HepG2 (cell line): ENCODE measurements around the gene MAP3K5. TPM values are rescaled to one million over a fixed set of nuclear protein-coding genes. Genes with fewer than 3 reads are reported as not detected.

Source experiments
- ATAC-seq: fragments of 200-7000 bp; cut with Tn5 transposase; 3 replicates; pipeline ENCODE4 v1.9.1; 2020; ENCODE audit warnings: mild to moderate bottlenecking, moderate library complexity
- BruUV-seq: library from RNA; stranded (reverse); fragments of 400-500 nt; replicated peaks from 2 replicates; lab custom pipeline; 2021; lab: Mats Ljungman, UMichigan
- CTCF ChIA-PET: fragments of 300-600 bp; formaldehyde crosslinking; extraction: SDS; loops from one replicate; lab custom pipeline; 2021; ENCODE audit warnings: low total read pairs, inconsistent platforms, low intra/inter-chr PET ratio; lab: Yijun Ruan, JAX
- POLR2A ChIA-PET: fragments of 350-600 bp; sonication (Branson Sonifier 250); formaldehyde crosslinking; loops from one replicate; lab custom pipeline; 2020; ENCODE audit warnings: antibody characterized with exemption, inconsistent platforms; lab: Yijun Ruan, JAX
- DNase-seq: peaks from one replicate; pipeline ENCODE4 v3.0.0-alpha.2; 2015; ENCODE audit warnings: low spot score
- FAIRE-seq: peaks from 3 replicates; lab custom pipeline; 2011; peaks lifted over from hg19 to GRCh38; lab: Jason Lieb, UNC
- H2AFZ ChIP-seq: one replicate; pipeline ENCODE4 v1.6.1; 2011; ENCODE audit warnings: low read length, inconsistent platforms
- H3K27ac ChIP-seq: fragments of 300-600 bp; 3 replicates; pipeline ENCODE4 v1.8.0; 2011; ENCODE audit warnings: mixed run types, mild to moderate bottlenecking, mixed read lengths, low read length, inconsistent platforms; ENCODE audit not compliant: insufficient read depth; ENCODE audit errors: extremely low read length
- H3K27me3 ChIP-seq, 2 experiments: fragments of 200-600 bp in 1 of 2; 2 replicates in 1 of 2; 3 replicates in 1 of 2; pipeline versions ENCODE4 v1.6.0 to v1.8.0; 2011; ENCODE audit warnings: low read length in 2 of 2, mild to moderate bottlenecking in 2 of 2, moderate library complexity in 2 of 2, inconsistent platforms in 1 of 2; ENCODE audit not compliant: insufficient read depth in 2 of 2, control insufficient read depth in 1 of 2
- H3K36me3 ChIP-seq, 2 experiments: fragments of 200-600 bp in 1 of 2; replicated peaks in 1 of 2; 2 replicates in 1 of 2; 3 replicates in 1 of 2; pipeline versions ENCODE4 v1.5.1 to v1.8.0; 2011; ENCODE audit warnings: low read length in 2 of 2, inconsistent platforms in 1 of 2; ENCODE audit not compliant: insufficient read depth in 2 of 2, control insufficient read depth in 1 of 2
- H3K4me1 ChIP-seq: 2 replicates; pipeline ENCODE4 v1.5.1; 2012; ENCODE audit warnings: low read length, inconsistent platforms; ENCODE audit not compliant: insufficient read depth
- H3K4me2 ChIP-seq: 2 replicates; pipeline ENCODE4 v1.6.0; 2011; ENCODE audit warnings: low read depth, low read length, inconsistent platforms
- H3K4me3 ChIP-seq, 3 experiments: fragments of 200-600 bp in 1 of 3; sonication (generic), shearing (Covaris generic) in 1 of 3; replicated peaks in 1 of 3; 2 replicates each; pipeline ENCODE4 v1.5.1; 2011 to 2016; ENCODE audit warnings: low read length in 3 of 3, inconsistent platforms in 2 of 3, low read depth in 2 of 3, mild to moderate bottlenecking in 2 of 3, control low read depth in 1 of 3, mixed read lengths in 1 of 3; ENCODE audit not compliant: insufficient read depth in 1 of 3
- H3K79me2 ChIP-seq: one replicate; pipeline ENCODE4 v1.6.1; 2011; ENCODE audit warnings: low read length, inconsistent platforms; ENCODE audit not compliant: insufficient read depth
- H3K9ac ChIP-seq: 2 replicates; pipeline ENCODE4 v1.6.0; 2011; ENCODE audit warnings: mild to moderate bottlenecking, low read depth, low read length, inconsistent platforms; ENCODE audit not compliant: insufficient read depth
- H3K9me3 ChIP-seq: 2 replicates; pipeline ENCODE4 v1.5.1; 2012; ENCODE audit warnings: mild to moderate bottlenecking, low read length
- H4K20me1 ChIP-seq: 2 replicates; pipeline ENCODE4 v1.6.0; 2011; ENCODE audit warnings: inconsistent platforms, mild to moderate bottlenecking, low read length, moderate library complexity; ENCODE audit not compliant: insufficient read depth
- ATF7 ChIP-seq, 2 experiments: fragments of 450-650 bp in 1 of 2; sonication (generic) in 1 of 2; formaldehyde crosslinking in 1 of 2; IDR thresholded peaks; 2 replicates each; pipeline versions ENCODE4 v1.4.0 to v1.6.1; 2016 to 2020; ENCODE audit warnings: antibody characterized with exemption in 1 of 2, mild to moderate bottlenecking in 1 of 2, missing genetic modification reagents in 1 of 2
- CREB1 ChIP-seq, 2 experiments: fragments of 450-650 bp in 1 of 2; IDR thresholded peaks; 2 replicates each; pipeline ENCODE4 v1.6.1; 2016 to 2017; ENCODE audit warnings: control low read depth in 1 of 2, mild to moderate bottlenecking in 1 of 2, missing compliant biosample characterization in 1 of 2, missing genetic modification characterization in 1 of 2
- FLYWCH1 ChIP-seq: sonication (generic); formaldehyde crosslinking; IDR thresholded peaks from 2 replicates; pipeline ENCODE4 v1.8.1; 2023; ENCODE audit warnings: mild to moderate bottlenecking, missing genetic modification reagents
- HCFC1 ChIP-seq: fragments of 150-350 bp; IDR thresholded peaks from 2 replicates; pipeline ENCODE4 v1.6.1; 2014; ENCODE audit warnings: low read depth, low read length
- HMG20A ChIP-seq: IDR thresholded peaks from 2 replicates; pipeline ENCODE4 v1.6.1; 2016; ENCODE audit warnings: borderline replicate concordance
- HNRNPH1 ChIP-seq: fragments of 200-400 bp; formaldehyde crosslinking; optimal IDR thresholded peaks from 2 replicates; pipeline ENCODE3; 2017; ENCODE audit warnings: mild to moderate bottlenecking, low read depth, low read length
- KLF13 ChIP-seq: sonication (generic); formaldehyde crosslinking; IDR thresholded peaks from 2 replicates; pipeline ENCODE4 v1.4.0; 2020; ENCODE audit warnings: mild to moderate bottlenecking, missing genetic modification reagents
- MAX ChIP-seq: IDR thresholded peaks from 2 replicates; pipeline ENCODE4 v1.6.1; 2012; ENCODE audit warnings: inconsistent platforms
- RARG ChIP-seq: sonication (generic); formaldehyde crosslinking; IDR thresholded peaks from 2 replicates; pipeline ENCODE4 v1.4.0; 2020; ENCODE audit warnings: low read depth, mild to moderate bottlenecking, missing genetic modification reagents
- SMAD3 ChIP-seq: sonication (generic); formaldehyde crosslinking; IDR thresholded peaks from 2 replicates; pipeline ENCODE4 v1.4.0; 2020; ENCODE audit warnings: missing genetic modification reagents
- SRY ChIP-seq: sonication (generic); formaldehyde crosslinking; IDR thresholded peaks from 2 replicates; pipeline ENCODE4 v1.8.0; 2022; ENCODE audit warnings: mild to moderate bottlenecking, missing genetic modification reagents
- ZC3H4 ChIP-seq: sonication (generic); formaldehyde crosslinking; IDR thresholded peaks from 2 replicates; pipeline ENCODE4 v1.4.0; 2020; ENCODE audit warnings: missing genetic modification reagents, borderline replicate concordance
- ZFAT ChIP-seq: sonication (generic); formaldehyde crosslinking; conservative IDR thresholded peaks from 2 replicates; pipeline ENCODE4 v1.8.1; 2023; ENCODE audit warnings: missing genetic modification reagents, inconsistent platforms
- ZNF205 ChIP-seq: IDR thresholded peaks from 2 replicates; pipeline ENCODE4 v1.6.1; 2018; ENCODE audit warnings: missing biosample characterization, missing genetic modification reagents
- ZNF260 ChIP-seq: sonication (generic); formaldehyde crosslinking; IDR thresholded peaks from 2 replicates; pipeline ENCODE4 v1.4.0; 2020; ENCODE audit warnings: missing genetic modification reagents, low read depth, mild to moderate bottlenecking, borderline replicate concordance
- ZNF337 ChIP-seq: sonication (generic); formaldehyde crosslinking; IDR thresholded peaks from 2 replicates; pipeline ENCODE4 v1.5.1; 2020; ENCODE audit warnings: missing genetic modification reagents, low read depth, mild to moderate bottlenecking, borderline replicate concordance
- ZNF784 ChIP-seq: sonication (generic); formaldehyde crosslinking; IDR thresholded peaks from 2 replicates; pipeline ENCODE4 v1.5.1; 2020; ENCODE audit warnings: missing genetic modification reagents, mild to moderate bottlenecking, borderline replicate concordance
- WGBS: methylation state at CpG from one replicate; pipeline ENCODE4 v1.1.6; 2017; ENCODE audit warnings: low lambda C conversion rate; 5-methylcytosine and 5-hydroxymethylcytosine counted together
- in situ Hi-C: cut with HindIII; loops from 2 replicates; pipeline ENCODE4 v1.10.0; 2017; ENCODE audit warnings: low pct_unique_long_range_greater_than_20kb; ENCODE audit not compliant: extremely low pct_ligation_motif_present
- intact Hi-C: fragments of 100-400 bp; cut with micrococcal nuclease; formaldehyde crosslinking; loops from one replicate; pipeline ENCODE4 v1.10.0; 2022; ENCODE audit not compliant: unreplicated experiment
- polyA plus RNA-seq, 8 experiments: library from polyadenylated mRNA; depleted of rRNA in 3 of 8; stranded (reverse) in 7 of 8; unstranded in 1 of 8; fragments of >200 nt; fragmentation: Illumina TruSeq in 4 of 8; extraction: Trizol in 4 of 8; gene quantifications; 2 replicates each; pipeline versions ENCODE4 v1.2.1 to v1.2.3, GENCODE V29; 2011 to 2016; ENCODE audit warnings: low read depth in 4 of 8, missing spikeins in 1 of 8, mixed read lengths in 1 of 8; ENCODE audit not compliant: insufficient read depth in 1 of 8
- total RNA-seq, 5 experiments: library from RNA; depleted of rRNA; stranded (reverse); fragments of >200 nt; fragmentation: Illumina TruSeq; extraction: Trizol; gene quantifications; 2 replicates each; pipeline ENCODE4 v1.2.3, GENCODE V29; 2016; ENCODE audit warnings: low read depth in 1 of 5

Gene MAP3K5
- total and polyA plus RNA-seq, 2 of the 13 experiments (the other 11 are each of a cell fraction or from before 2014, with no cell fraction given), result not detected

- Histone ChIP-seq H3K9ac (no peak overlapping the region), H3K79me2 (no peaks in the 10 kb centered on the region), H3K36me3 (no peaks in the 10 kb centered on the region), H3K4me2 (no peak overlapping the region), H4K20me1 (no peaks in the 10 kb centered on the region), H3K27me3 (peaks cover 0 to 5% of the 10 kb centered on the region in 2 experiments; a peak in 2 of 5 replicates), H3K9me3 (no peaks in the 10 kb centered on the region), H3K4me3 (no peak overlapping the region), H2AFZ (no peak overlapping the region), H3K27ac (no peak overlapping the region), H3K4me1 (no peaks in the 10 kb centered on the region)
- no TSS peak for BruUV-seq
- TF ChIP-seq CREB1 (IDR thresholded peaks at IDR 0.05), result peak; percentile 83
- no peak for TF ChIP-seq CREB1 (CRISPR knock-in tag; IDR thresholded peaks at IDR 0.05)
- TF ChIP-seq ZNF337 (CRISPR knock-in tag), result no peak
- FAIRE-seq, result no peak
- 60% methylated on average over 3 of the region's 3 CpGs for WGBS
- no peak for DNase-seq
- intact Hi-C loops (no loop called here), in situ Hi-C loops (no loop called here)
- ChIA-PET POLR2A (no interaction called here), CTCF (no interaction called here)
- no peak for ATAC-seq
Measured at GRCh38 chr6:136616527-136616926, 175.8 kb downstream of the MAP3K5 start.

GRCh38 chr6:136614994-136615393 is 177.3 kb downstream of the MAP3K5 start:
- in situ Hi-C loops, result no loop called here
- Histone ChIP-seq H3K79me2 (no peaks in the 10 kb centered on the region), H3K4me3 (no peak overlapping the region), H3K36me3 (no peaks in the 10 kb centered on the region), H3K4me2 (no peak overlapping the region), H3K9me3 (no peaks in the 10 kb centered on the region), H2AFZ (no peak overlapping the region), H3K4me1 (no peaks in the 10 kb centered on the region), H3K9ac (no peak overlapping the region), H4K20me1 (no peaks in the 10 kb centered on the region), H3K27ac (no peak overlapping the region), H3K27me3 (no peaks in the 10 kb centered on the region; a peak in 1 of 5 replicates)
- ATAC-seq (no peak), DNase-seq (no peak), FAIRE-seq (no peak)
- CTCF ChIA-PET, result no interaction called here
- intact Hi-C loops, result no loop called here
- TF ChIP-seq HMG20A (CRISPR knock-in tag), result no peak
- no peak for TF ChIP-seq SMAD3 (CRISPR knock-in tag)
- no peak for TF ChIP-seq HNRNPH1
- TF ChIP-seq ZNF260 (CRISPR knock-in tag), result no peak
- no peak for TF ChIP-seq ZNF205 (CRISPR knock-in tag)
- TF ChIP-seq ZNF784 (CRISPR knock-in tag), result no peak
- no peak for TF ChIP-seq ZC3H4
- no peak for TF ChIP-seq SRY
- no peak for TF ChIP-seq ATF7 (IDR thresholded peaks at IDR 0.05)
- TF ChIP-seq ATF7 (CRISPR knock-in tag; IDR thresholded peaks at IDR 0.05), result no peak
- TF ChIP-seq FLYWCH1, result no peak
- no peak for TF ChIP-seq HCFC1
- TF ChIP-seq KLF13 (CRISPR knock-in tag), result no peak
- TF ChIP-seq ZFAT (CRISPR knock-in tag), result no peak
- no peak for TF ChIP-seq RARG (CRISPR knock-in tag)
- no peak for TF ChIP-seq MAX
- 3% methylated on average over 2 of the region's 2 CpGs for WGBS
- POLR2A ChIA-PET, result no interaction called here
- no TSS peak for BruUV-seq
